Left ventricle myocardium inferior (tissue), 1 donor: Measurements from ENCODE around the gene RANBP1. TPM values are rescaled to one million over a fixed set of nuclear protein-coding genes. Genes with fewer than 3 reads are reported as not detected.
A peak's percentile ranks its signal among the peaks of the same experiment; 100 is the strongest.

Source experiments
- DNase-seq: peaks from one replicate; pipeline ENCODE4 v3.0.0-alpha.2; 2020
- H3K27ac ChIP-seq: fragments of 200-600 bp; replicated peaks from 2 replicates; pipeline ENCODE4 v1.8.0; 2021
- H3K27me3 ChIP-seq: fragments of 200-600 bp; 2 replicates; pipeline ENCODE4 v1.8.0; 2021; ENCODE audit warnings: low read depth
- H3K36me3 ChIP-seq: fragments of 200-600 bp; 2 replicates; pipeline ENCODE4 v1.8.0; 2021
- H3K4me1 ChIP-seq: fragments of 200-600 bp; 2 replicates; pipeline ENCODE4 v1.8.0; 2021
- H3K4me3 ChIP-seq: fragments of 200-600 bp; 2 replicates; pipeline ENCODE4 v1.8.0; 2021; ENCODE audit warnings: mild to moderate bottlenecking, moderate library complexity
- H3K9me3 ChIP-seq: fragments of 200-600 bp; replicated peaks from 2 replicates; pipeline ENCODE4 v1.8.0; 2021
- intact Hi-C: fragments of 100-400 bp; cut with micrococcal nuclease; formaldehyde crosslinking; loops from one replicate; pipeline ENCODE4 v1.11.0; 2022
- total RNA-seq: library from RNA; stranded (reverse); fragmentation: NEBNext Ultra II Directional; extraction: Animal tissue kit (Norgen Biotek cat#: 25700); gene quantifications from one replicate; pipeline ENCODE4 v1.2.1, GENCODE V29; 2021
- TF ChIP-seq, protein P1 (sequence below): fragments of 200-600 bp; IDR thresholded peaks from 2 replicates; pipeline ENCODE4 v1.8.0; 2021; ENCODE audit warnings: antibody characterized with exemption, mild to moderate bottlenecking, borderline replicate concordance
- donor health status: DM: no; HTN: yes; CAD: no; lungs with severe emphysema.

The RANBP1 gene
- total RNA-seq, 1 donor from 2014 or later: 39.6 TPM

DNA sequence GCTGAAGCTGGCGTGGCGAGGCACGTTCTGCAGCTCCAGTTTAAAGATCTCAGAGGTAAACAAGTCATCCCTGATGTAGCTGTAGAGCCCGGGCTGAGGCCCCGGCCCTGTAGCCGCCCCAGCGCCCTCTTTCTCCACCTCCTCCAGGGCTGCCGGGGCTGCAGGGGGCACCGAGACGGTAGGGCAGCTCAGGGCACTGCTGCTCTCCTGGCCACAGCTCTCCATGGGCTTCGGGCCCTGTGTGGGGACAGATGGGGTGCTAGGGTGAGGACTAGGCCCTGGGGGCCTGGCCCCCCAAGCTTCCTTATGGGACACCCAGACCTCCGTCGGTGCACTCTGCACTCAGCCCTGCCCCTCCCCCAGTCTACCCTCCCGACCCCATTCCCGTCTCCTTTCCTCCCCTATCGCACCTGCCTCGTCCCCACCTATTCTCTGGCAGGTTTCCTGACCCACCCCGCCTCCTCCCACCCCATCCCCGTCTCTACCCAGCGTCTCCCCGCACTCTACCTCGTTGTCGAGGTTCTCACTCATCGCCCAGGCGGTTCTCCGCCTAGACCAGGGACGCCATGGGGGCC is 559 bp downstream of the RANBP1 start:
- peak; percentile 39 for DNase-seq
- TF ChIP-seq, protein P1, sequence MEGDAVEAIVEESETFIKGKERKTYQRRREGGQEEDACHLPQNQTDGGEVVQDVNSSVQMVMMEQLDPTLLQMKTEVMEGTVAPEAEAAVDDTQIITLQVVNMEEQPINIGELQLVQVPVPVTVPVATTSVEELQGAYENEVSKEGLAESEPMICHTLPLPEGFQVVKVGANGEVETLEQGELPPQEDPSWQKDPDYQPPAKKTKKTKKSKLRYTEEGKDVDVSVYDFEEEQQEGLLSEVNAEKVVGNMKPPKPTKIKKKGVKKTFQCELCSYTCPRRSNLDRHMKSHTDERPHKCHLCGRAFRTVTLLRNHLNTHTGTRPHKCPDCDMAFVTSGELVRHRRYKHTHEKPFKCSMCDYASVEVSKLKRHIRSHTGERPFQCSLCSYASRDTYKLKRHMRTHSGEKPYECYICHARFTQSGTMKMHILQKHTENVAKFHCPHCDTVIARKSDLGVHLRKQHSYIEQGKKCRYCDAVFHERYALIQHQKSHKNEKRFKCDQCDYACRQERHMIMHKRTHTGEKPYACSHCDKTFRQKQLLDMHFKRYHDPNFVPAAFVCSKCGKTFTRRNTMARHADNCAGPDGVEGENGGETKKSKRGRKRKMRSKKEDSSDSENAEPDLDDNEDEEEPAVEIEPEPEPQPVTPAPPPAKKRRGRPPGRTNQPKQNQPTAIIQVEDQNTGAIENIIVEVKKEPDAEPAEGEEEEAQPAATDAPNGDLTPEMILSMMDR: no peak
- intact Hi-C loops: no loop called here
- peaks cover 63% of the 10 kb centered on the region for H3K36me3 ChIP-seq
- no peaks in the 10 kb centered on the region for H3K27me3 ChIP-seq
- peak overlapping the region; percentile 79 for H3K4me3 ChIP-seq
- no peaks in the 10 kb centered on the region for H3K9me3 ChIP-seq
- peaks cover 58% of the 10 kb centered on the region for H3K4me1 ChIP-seq
- peak overlapping the region; percentile 91 for H3K27ac ChIP-seq

DNA sequence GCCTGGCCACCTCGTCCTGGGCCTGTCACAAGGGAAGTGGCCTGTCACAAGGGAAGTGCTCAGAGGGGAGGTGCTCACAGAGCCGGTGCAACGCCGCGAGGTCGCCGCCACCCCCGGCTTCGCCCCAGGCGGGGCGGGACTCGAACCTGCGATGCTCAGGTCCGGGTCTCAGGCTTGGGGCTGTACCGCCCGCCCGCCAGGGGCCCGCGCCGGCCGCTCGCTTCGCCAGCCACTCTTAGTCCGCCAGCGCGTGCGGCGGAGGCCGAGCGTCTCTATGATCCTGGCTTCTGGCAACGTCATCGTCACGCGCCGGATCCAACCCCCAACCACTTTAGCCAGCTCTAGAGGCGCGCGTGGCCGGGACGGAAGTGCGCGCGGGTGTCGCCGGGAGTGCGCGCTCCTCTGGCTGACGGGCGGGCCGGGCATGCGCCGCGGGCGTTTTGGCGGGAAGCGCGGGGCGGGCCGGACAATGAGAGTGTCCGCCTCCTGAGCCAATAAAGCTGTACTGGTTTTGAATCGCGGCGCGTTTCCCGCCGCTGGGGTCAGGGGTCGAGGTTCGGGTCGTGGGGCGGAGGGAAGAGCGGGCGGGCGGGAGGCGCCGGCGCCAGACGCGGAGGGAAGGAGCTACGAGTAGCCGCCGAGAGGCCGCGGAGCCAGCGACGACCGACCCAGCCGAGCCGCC is 1.2 kb downstream of the RANBP1 start, which contains the start of gene TRMT2A:
Gene TRMT2A, minus strand, starts transcription at position 276 of the 682 bp plus-strand sequence. CDS start 320 bp downstream, outside the sequence.
- peak; percentile 99 for DNase-seq
- H3K36me3 ChIP-seq: peaks cover 64% of the 10 kb centered on the region
- H3K9me3 ChIP-seq: no peaks in the 10 kb centered on the region
- H3K27me3 ChIP-seq: no peaks in the 10 kb centered on the region
- H3K27ac ChIP-seq: peak within 1 kb of the TSS; percentile 91
- peak within 1 kb of the TSS; percentile 79 for H3K4me3 ChIP-seq
- peaks cover 52% of the 10 kb centered on the region for H3K4me1 ChIP-seq
- intact Hi-C loops: no loop called here
- TF ChIP-seq, protein P1: peak; percentile 31

DNA sequence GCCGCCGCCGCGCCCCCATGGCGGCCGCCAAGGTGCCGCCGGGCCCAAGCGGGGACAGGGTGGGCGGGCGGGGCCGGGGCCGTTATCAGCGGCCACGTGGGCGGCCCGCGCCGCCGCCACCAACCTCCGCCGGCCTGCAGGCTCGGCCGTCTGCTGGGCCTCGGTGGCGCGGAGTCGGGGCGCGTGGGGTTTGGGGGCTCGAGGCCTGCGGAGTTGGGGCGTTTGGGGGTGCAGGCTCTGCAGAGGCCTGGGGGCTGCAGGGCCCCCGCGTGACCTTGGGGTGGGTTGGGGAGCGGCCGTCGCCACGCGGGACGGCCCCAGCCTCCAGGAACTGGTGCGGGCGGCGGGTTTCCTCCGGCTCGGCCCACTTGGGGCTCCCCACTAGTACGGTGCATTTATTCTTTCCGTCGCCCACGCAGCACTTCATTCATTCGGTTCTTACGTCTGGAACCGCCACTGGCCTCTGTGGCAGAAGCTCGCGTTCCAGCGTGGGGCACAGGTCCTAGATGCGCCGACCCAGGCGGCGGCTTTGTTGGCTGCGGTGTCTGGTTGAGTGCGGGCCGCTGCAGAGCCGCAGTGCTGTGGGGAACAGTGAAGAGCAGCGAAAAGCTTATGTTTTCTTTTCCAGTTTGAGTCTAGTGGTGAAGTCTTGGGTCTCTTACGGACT is 1.9 kb downstream of the RANBP1 start:
- Histone ChIP-seq H3K4me1 (peaks cover 51% of the 10 kb centered on the region), H3K27ac (peak overlapping the region; percentile 91), H3K36me3 (peaks cover 62% of the 10 kb centered on the region), H3K27me3 (no peaks in the 10 kb centered on the region), H3K9me3 (no peaks in the 10 kb centered on the region), H3K4me3 (peak overlapping the region; percentile 79)
- intact Hi-C loops: no loop called here
- peak; percentile 30 for DNase-seq
- TF ChIP-seq, protein P1: no peak

DNA sequence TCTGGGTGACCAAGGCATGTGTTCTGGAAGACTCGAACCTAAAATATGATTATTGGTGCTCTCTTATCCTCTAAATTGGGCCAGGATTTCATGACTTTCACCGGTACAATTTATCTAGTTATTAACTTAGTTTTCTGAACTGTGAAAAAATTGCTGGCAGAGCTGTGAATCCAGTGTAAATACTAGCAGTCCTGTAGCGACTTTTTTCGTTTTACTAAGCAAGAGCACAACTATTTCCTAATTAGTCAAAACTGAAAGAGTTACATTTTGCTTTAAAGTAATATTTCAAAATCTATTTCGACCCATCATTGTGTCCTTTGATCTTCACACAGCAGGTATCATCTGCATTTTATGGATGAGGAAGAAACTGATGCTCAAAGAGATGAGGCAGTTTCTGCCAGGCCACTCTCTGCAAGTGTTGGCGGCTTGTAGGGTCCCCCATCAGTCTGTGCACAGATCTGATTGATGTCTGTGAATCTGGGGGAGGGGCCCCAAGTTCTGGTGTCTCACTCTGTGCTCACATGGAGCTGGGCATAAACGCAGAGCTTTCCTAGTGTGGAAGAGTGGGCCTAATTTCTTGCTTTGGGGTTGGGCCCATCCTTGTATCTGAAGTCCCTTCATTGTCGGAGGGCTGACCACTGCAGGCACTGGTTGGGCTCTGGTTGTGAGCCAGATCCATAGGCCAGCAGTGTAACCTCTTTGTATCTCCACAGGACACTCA is 2.6 kb downstream of the RANBP1 start:
- peak; percentile 5 for DNase-seq
- intact Hi-C loops: no loop called here
- TF ChIP-seq, protein P1: no peak
- peak overlapping the region; percentile 79 for H3K4me3 ChIP-seq
- no peaks in the 10 kb centered on the region for H3K27me3 ChIP-seq
- peaks cover 57% of the 10 kb centered on the region for H3K36me3 ChIP-seq
- peak overlapping the region; percentile 91 for H3K27ac ChIP-seq
- peaks cover 51% of the 10 kb centered on the region for H3K4me1 ChIP-seq
- no peaks in the 10 kb centered on the region for H3K9me3 ChIP-seq

DNA sequence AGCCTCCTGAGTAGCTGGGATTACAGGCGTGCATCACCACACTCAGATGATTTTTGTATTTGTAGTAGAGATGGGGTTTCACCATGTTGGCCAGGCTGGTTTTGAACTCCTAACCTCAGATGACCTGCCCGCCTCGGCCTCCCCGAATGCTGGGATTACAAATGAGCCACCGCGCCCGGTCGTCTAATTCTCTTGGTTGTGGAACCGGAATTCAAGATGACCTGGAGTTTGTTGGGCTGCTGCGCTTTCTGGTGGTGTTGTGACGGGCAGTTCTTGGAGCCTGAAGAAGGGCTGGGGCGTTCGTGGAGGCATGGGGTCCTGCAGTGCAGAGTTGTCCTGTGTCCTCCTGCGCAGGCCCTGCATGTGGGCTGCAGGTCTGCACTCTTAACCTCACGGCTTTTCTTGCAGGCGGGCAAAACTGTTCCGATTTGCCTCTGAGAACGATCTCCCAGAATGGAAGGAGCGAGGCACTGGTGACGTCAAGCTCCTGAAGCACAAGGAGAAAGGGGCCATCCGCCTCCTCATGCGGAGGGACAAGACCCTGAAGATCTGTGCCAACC is 6.0 kb downstream of the RANBP1 start:
- H3K27ac ChIP-seq: no peak overlapping the region
- H3K4me1 ChIP-seq: peaks cover 33% of the 10 kb centered on the region
- no peak overlapping the region for H3K4me3 ChIP-seq
- TF ChIP-seq, protein P1: no peak
- no peaks in the 10 kb centered on the region for H3K9me3 ChIP-seq
- H3K27me3 ChIP-seq: no peaks in the 10 kb centered on the region
- intact Hi-C loops: no loop called here
- DNase-seq: no peak
- peaks cover 70% of the 10 kb centered on the region for H3K36me3 ChIP-seq
